Ishikawa (cell line): Measurements from ENCODE around the gene RGL1.

ENCODE experiments used
- MAX ChIP-seq: IDR thresholded peaks from 2 replicates; pipeline ENCODE4 v1.6.1; 2012
- USF1 ChIP-seq: IDR thresholded peaks from 2 replicates; pipeline ENCODE4 v1.6.1; 2012

GRCh38 chr1:183842795-183843144 lies 37.9 kb downstream of the RGL1 start:
- no peak for TF ChIP-seq USF1
- no peak for TF ChIP-seq MAX
